HepG2 (cell line): ENCODE results near the gene FIZ1. TPM values are rescaled to one million over a fixed set of nuclear protein-coding genes. Genes with fewer than 3 reads are reported as not detected.

Experiments
- ATF7 ChIP-seq, 2 experiments: fragments of 450-650 bp in 1 of 2; sonication (generic) in 1 of 2; formaldehyde crosslinking in 1 of 2; IDR thresholded peaks; 2 replicates each; pipeline versions ENCODE4 v1.4.0 to v1.6.1; 2016 to 2020; ENCODE audit warnings: antibody characterized with exemption in 1 of 2, mild to moderate bottlenecking in 1 of 2, missing genetic modification reagents in 1 of 2
- HCFC1 ChIP-seq: fragments of 150-350 bp; IDR thresholded peaks from 2 replicates; pipeline ENCODE4 v1.6.1; 2014; ENCODE audit warnings: low read depth, low read length
- HNF4A ChIP-seq: sonication (generic); formaldehyde crosslinking; IDR thresholded peaks from 2 replicates; pipeline ENCODE4 v1.4.0; 2020; ENCODE audit warnings: missing genetic modification reagents
- HOXA3 ChIP-seq: sonication (generic); formaldehyde crosslinking; IDR thresholded peaks from 2 replicates; pipeline ENCODE4 v1.5.0; 2020; ENCODE audit warnings: missing genetic modification reagents
- IRF9 ChIP-seq: sonication (generic); formaldehyde crosslinking; IDR thresholded peaks from 2 replicates; pipeline ENCODE4 v1.8.0; 2022; ENCODE audit warnings: missing genetic modification reagents, mild to moderate bottlenecking, borderline replicate concordance
- KDM5A ChIP-seq: fragments of 200-600 bp; sonication (generic); IDR thresholded peaks from 2 replicates; pipeline ENCODE4 v1.7.0; 2018; ENCODE audit warnings: antibody characterized with exemption, mild to moderate bottlenecking, low read length, borderline replicate concordance
- KLF13 ChIP-seq: sonication (generic); formaldehyde crosslinking; IDR thresholded peaks from 2 replicates; pipeline ENCODE4 v1.4.0; 2020; ENCODE audit warnings: mild to moderate bottlenecking, missing genetic modification reagents
- NFIC ChIP-seq: IDR thresholded peaks from 2 replicates; pipeline ENCODE4 v1.6.1; 2012; ENCODE audit warnings: mild to moderate bottlenecking, low read length, inconsistent platforms
- SALL1 ChIP-seq: sonication (generic); formaldehyde crosslinking; IDR thresholded peaks from 2 replicates; pipeline ENCODE4 v1.8.0; 2022; ENCODE audit warnings: mild to moderate bottlenecking, missing genetic modification reagents
- SNAPC4 ChIP-seq: sonication (generic); formaldehyde crosslinking; IDR thresholded peaks from 2 replicates; pipeline ENCODE4 v1.4.0; 2020; ENCODE audit warnings: mild to moderate bottlenecking, missing genetic modification reagents
- ZIK1 ChIP-seq: sonication (generic); formaldehyde crosslinking; IDR thresholded peaks from 2 replicates; pipeline ENCODE4 v1.5.0; 2020; ENCODE audit warnings: mild to moderate bottlenecking, low read depth, missing genetic modification reagents, borderline replicate concordance
- ZNF512 ChIP-seq: sonication (generic); formaldehyde crosslinking; IDR thresholded peaks from 2 replicates; pipeline ENCODE4 v1.4.0; 2020; ENCODE audit warnings: mild to moderate bottlenecking, missing genetic modification reagents
- ZNF557 ChIP-seq: sonication (generic); formaldehyde crosslinking; IDR thresholded peaks from 2 replicates; pipeline ENCODE4 v1.4.0; 2020; ENCODE audit warnings: missing genetic modification reagents
- polyA plus RNA-seq, 8 experiments: library from polyadenylated mRNA; depleted of rRNA in 3 of 8; stranded (reverse) in 7 of 8; unstranded in 1 of 8; fragments of >200 nt; fragmentation: Illumina TruSeq in 4 of 8; extraction: Trizol in 4 of 8; gene quantifications; 2 replicates each; pipeline versions ENCODE4 v1.2.1 to v1.2.3, GENCODE V29; 2011 to 2016; ENCODE audit warnings: low read depth in 4 of 8, missing spikeins in 1 of 8, mixed read lengths in 1 of 8; ENCODE audit not compliant: insufficient read depth in 1 of 8
- total RNA-seq, 5 experiments: library from RNA; depleted of rRNA; stranded (reverse); fragments of >200 nt; fragmentation: Illumina TruSeq; extraction: Trizol; gene quantifications; 2 replicates each; pipeline ENCODE4 v1.2.3, GENCODE V29; 2016; ENCODE audit warnings: low read depth in 1 of 5

Gene FIZ1
- total and polyA plus RNA-seq, 2 of the 13 experiments (the other 11 are each of a cell fraction or from before 2014, with no cell fraction given), result 3.6 to 5.9 TPM

- TF ChIP-seq SNAPC4 (CRISPR knock-in tag) (peak; percentile 73), HOXA3 (CRISPR knock-in tag) (no peak), HNF4A (CRISPR knock-in tag) (0 out of 2 replicates have a peak, but pooled peaks have one; percentile 3), ATF7 (IDR thresholded peaks at IDR 0.05) (no peak), ATF7 (CRISPR knock-in tag; IDR thresholded peaks at IDR 0.05) (no peak), NFIC (no peak), ZNF512 (CRISPR knock-in tag) (no peak), HCFC1 (no peak), IRF9 (CRISPR knock-in tag) (peak; percentile 77; the same call in 1 of the 2 replicates), ZIK1 (no peak; the same call in 1 of the 2 replicates), SALL1 (CRISPR knock-in tag) (peak; percentile 44), KLF13 (CRISPR knock-in tag) (no peak), KDM5A (no peak), ZNF557 (CRISPR knock-in tag) (no peak)
These were observed 18.0 kb downstream of the FIZ1 start (continued) for GRCh38 chr19:55581145-55581822.
